H9 (cell line): ENCODE measurements around the gene ZFP36. TPM values are rescaled to one million over a fixed set of nuclear protein-coding genes. Genes with fewer than 3 reads are reported as not detected.

Experiments
- DNase-seq: peaks from one replicate; pipeline ENCODE4 v3.0.0-alpha.2; 2017
- H2AFZ ChIP-seq: one replicate; pipeline ENCODE4 v1.6.1; 2013; ENCODE audit warnings: mild to moderate bottlenecking, low read length, control low read depth, moderate library complexity
- H2AK5ac ChIP-seq: 2 replicates; pipeline ENCODE4 v1.6.1; 2013; ENCODE audit warnings: low read length, control low read depth, mixed read lengths; ENCODE audit not compliant: insufficient read length
- H2BK120ac ChIP-seq: one replicate; pipeline ENCODE4 v1.6.1; 2013; ENCODE audit warnings: low read depth, mild to moderate bottlenecking, low read length, control low read depth, inconsistent platforms; ENCODE audit not compliant: poor library complexity, severe bottlenecking
- H2BK12ac ChIP-seq: 2 replicates; pipeline ENCODE4 v1.6.1; 2013; ENCODE audit warnings: low read length, control low read depth, mixed read lengths, low read depth; ENCODE audit not compliant: insufficient read length
- H2BK15ac ChIP-seq: 2 replicates; pipeline ENCODE4 v1.6.1; 2013; ENCODE audit warnings: low read depth, low read length, control low read depth
- H2BK20ac ChIP-seq: one replicate; pipeline ENCODE4 v1.6.1; 2013; ENCODE audit warnings: low read depth, mild to moderate bottlenecking, low read length, control low read depth, inconsistent platforms; ENCODE audit not compliant: poor library complexity, severe bottlenecking
- H2BK5ac ChIP-seq: 2 replicates; pipeline ENCODE4 v1.6.1; 2013; ENCODE audit warnings: low read length, control low read depth, mixed read lengths; ENCODE audit not compliant: insufficient read length
- H3K14ac ChIP-seq: 2 replicates; pipeline ENCODE4 v1.6.1; 2013; ENCODE audit warnings: low read length, control low read depth; ENCODE audit not compliant: insufficient read depth
- H3K18ac ChIP-seq: 2 replicates; pipeline ENCODE4 v1.6.1; 2013; ENCODE audit warnings: low read depth, mild to moderate bottlenecking, mixed read lengths, low read length, control low read depth; ENCODE audit not compliant: insufficient read length
- H3K23ac ChIP-seq: 2 replicates; pipeline ENCODE4 v1.6.1; 2013; ENCODE audit warnings: low read length, control low read depth, mixed read lengths, low read depth; ENCODE audit not compliant: insufficient read length
- H3K23me2 ChIP-seq: 2 replicates; pipeline ENCODE4 v1.6.1; 2013; ENCODE audit warnings: low read depth, mild to moderate bottlenecking, mixed read lengths, low read length, control low read depth; ENCODE audit not compliant: insufficient read length, poor library complexity, severe bottlenecking
- H3K27ac ChIP-seq: 2 replicates; pipeline ENCODE4 v1.5.1; 2013; ENCODE audit warnings: low read length, control low read depth, mixed read lengths, low read depth; ENCODE audit not compliant: insufficient read length
- H3K27me3 ChIP-seq: 2 replicates; pipeline ENCODE4 v1.6.1; 2013; ENCODE audit warnings: low read length, control low read depth, inconsistent platforms; ENCODE audit not compliant: insufficient read depth
- H3K4ac ChIP-seq: 2 replicates; pipeline ENCODE4 v1.6.1; 2013; ENCODE audit warnings: low read depth, mild to moderate bottlenecking, control low read depth, inconsistent platforms, low read length, moderate library complexity
- H3K4me1 ChIP-seq: 2 replicates; pipeline ENCODE4 v1.6.1; 2013; ENCODE audit warnings: low read length, control low read depth, inconsistent platforms; ENCODE audit not compliant: insufficient read depth
- H3K4me2 ChIP-seq: 2 replicates; pipeline ENCODE4 v1.6.1; 2013; ENCODE audit warnings: low read length, control low read depth, mixed read lengths; ENCODE audit not compliant: insufficient read length, insufficient read depth
- H3K56ac ChIP-seq: 2 replicates; pipeline ENCODE4 v1.6.1; 2013; ENCODE audit warnings: low read depth, mild to moderate bottlenecking, mixed read lengths, low read length, control low read depth; ENCODE audit not compliant: insufficient read length
- H3K79me1 ChIP-seq: 2 replicates; pipeline ENCODE4 v1.6.1; 2013; ENCODE audit warnings: low read depth, mild to moderate bottlenecking, moderate library complexity, low read length, control low read depth, inconsistent platforms; ENCODE audit not compliant: insufficient read depth, poor library complexity, severe bottlenecking
- H3K79me2 ChIP-seq: 2 replicates; pipeline ENCODE4 v1.6.1; 2013; ENCODE audit warnings: low read length, control low read depth, inconsistent platforms; ENCODE audit not compliant: insufficient read depth
- H3K9ac ChIP-seq: 2 replicates; pipeline ENCODE4 v1.6.1; 2013; ENCODE audit warnings: low read length, control low read depth, mixed read lengths; ENCODE audit not compliant: insufficient read length; ENCODE audit errors: extremely low read depth
- H3K9me3 ChIP-seq: one replicate; pipeline ENCODE4 v1.6.1; 2013; ENCODE audit warnings: low read depth, low read length, inconsistent platforms; ENCODE audit not compliant: control insufficient read depth
- H3T11ph ChIP-seq: one replicate; pipeline ENCODE4 v1.6.1; 2013; ENCODE audit warnings: mild to moderate bottlenecking, low read length, control low read depth, inconsistent platforms
- H4K20me1 ChIP-seq: one replicate; pipeline ENCODE4 v1.6.1; 2013; ENCODE audit not compliant: control insufficient read depth, insufficient read length, insufficient read depth
- H4K5ac ChIP-seq: 2 replicates; pipeline ENCODE4 v1.6.1; 2013; ENCODE audit warnings: low read depth, mild to moderate bottlenecking, mixed read lengths, low read length, control low read depth; ENCODE audit not compliant: insufficient read length
- H4K8ac ChIP-seq: replicated peaks from 2 replicates; pipeline ENCODE4 v1.6.1; 2013; ENCODE audit warnings: low read length, control low read depth, mixed read lengths, low read depth; ENCODE audit not compliant: insufficient read length
- H4K91ac ChIP-seq: 2 replicates; pipeline ENCODE4 v1.6.1; 2013; ENCODE audit warnings: low read depth, mild to moderate bottlenecking, moderate library complexity, mixed read lengths, low read length, control low read depth; ENCODE audit not compliant: insufficient read length
- H3K27ac Mint-ChIP-seq, 3 experiments: 2 replicates in 2 of 3; 3 replicates in 1 of 3; pipeline ENCODE4 v1.8.0; 2020 to 2021; ENCODE audit warnings: mixed read lengths in 3 of 3, mild to moderate bottlenecking in 1 of 3, moderate library complexity in 1 of 3
- H3K27me3 Mint-ChIP-seq: 2 replicates; pipeline ENCODE4 v1.8.0; 2021; ENCODE audit warnings: low read depth, mild to moderate bottlenecking, moderate library complexity, mixed read lengths
- H3K36me3 Mint-ChIP-seq, 3 experiments: 2 replicates in 2 of 3; 3 replicates in 1 of 3; pipeline ENCODE4 v1.8.0; 2020 to 2021; ENCODE audit warnings: low read depth in 3 of 3, mixed read lengths in 3 of 3; ENCODE audit not compliant: insufficient read depth in 1 of 3
- H3K4me1 Mint-ChIP-seq, 2 experiments: 2 replicates each; pipeline ENCODE4 v1.8.0; 2020; ENCODE audit warnings: mixed read lengths in 2 of 2
- H3K4me3 Mint-ChIP-seq, 2 experiments: 2 replicates in 1 of 2; 3 replicates in 1 of 2; pipeline ENCODE4 v1.8.0; 2020 to 2021; ENCODE audit warnings: mild to moderate bottlenecking in 2 of 2, mixed read lengths in 2 of 2, moderate library complexity in 1 of 2
- H3K9me3 Mint-ChIP-seq, 2 experiments: 2 replicates in 1 of 2; 3 replicates in 1 of 2; pipeline ENCODE4 v1.8.0; 2020; ENCODE audit warnings: mild to moderate bottlenecking in 2 of 2, mixed read lengths in 2 of 2, moderate library complexity in 1 of 2
- CTCF ChIP-seq: fragments of 200-600 bp; sonication (generic); conservative IDR thresholded peaks from 3 replicates; pipeline ENCODE4 v1.8.0; 2021; ENCODE audit warnings: antibody characterized with exemption, mild to moderate bottlenecking
- WGBS: extraction: QIAGEN DNeasy Blood & Tissue Kit; methylation state at CpG from one replicate; pipeline ENCODE4 v1.1.7; 2013; ENCODE audit warnings: missing lambda C conversion rate, low lambda C conversion rate, mixed read lengths; ENCODE audit not compliant: insufficient read length; ENCODE audit errors: extremely low coverage; 5-methylcytosine and 5-hydroxymethylcytosine counted together
- total RNA-seq: library from RNA; stranded (reverse); gene quantifications from 2 replicates; pipeline ENCODE4 v1.2.1, GENCODE V29; 2021

The ZFP36 gene
- total RNA-seq, 1 experiment from 2014 or later, result 14.6 TPM

GRCh38 chr19:39405958-39406655 lies 540 bp upstream of the ZFP36 start:
- H4K8ac ChIP-seq, result no peak overlapping the region
- H3K36me3 Mint-ChIP-seq, result peaks cover 6 to 13% (median 11%) of the 10 kb centered on the region in 3 experiments
- H4K5ac ChIP-seq, result no peak overlapping the region
- no peak overlapping the region for H2BK20ac ChIP-seq
- H2AFZ ChIP-seq, result no peak overlapping the region
- H3K23me2 ChIP-seq, result peaks cover 27% of the 10 kb centered on the region
- H3K79me1 ChIP-seq, result no peaks in the 10 kb centered on the region
- peaks cover 3% of the 10 kb centered on the region; the same call in 1 of the 2 replicates for H3K79me2 ChIP-seq
- no peak overlapping the region for H2BK15ac ChIP-seq
- no peaks in the 10 kb centered on the region; the same call in 1 of the 2 replicates for H3K27me3 Mint-ChIP-seq
- no peak overlapping the region for H3K9ac ChIP-seq
- peaks cover 43 to 57% of the 10 kb centered on the region in 2 experiments for H3K4me1 Mint-ChIP-seq
- no peak overlapping the region for H2AK5ac ChIP-seq
- no peak overlapping the region for H2BK120ac ChIP-seq
- H3K4me1 ChIP-seq, result peaks cover 5% of the 10 kb centered on the region; the same call in 1 of the 2 replicates
- no peak overlapping the region for H3K27ac ChIP-seq
- H4K91ac ChIP-seq, result no peak overlapping the region
- no peak overlapping the region for H3K23ac ChIP-seq
- no peak overlapping the region for H3K14ac ChIP-seq
- no peak overlapping the region for H3K4ac ChIP-seq
- H3K27me3 ChIP-seq, result no peaks in the 10 kb centered on the region
- no peak overlapping the region for H2BK12ac ChIP-seq
- TF ChIP-seq CTCF, result no peak
- peak overlapping the region; percentile 83 to 92 for H3K4me3 Mint-ChIP-seq
- H3K18ac ChIP-seq, result peak overlapping the region; percentile 21
- H3K9me3 Mint-ChIP-seq, result no peaks in the 10 kb centered on the region
- peak overlapping the region; percentile 44 to 95 (median 70); a peak in 5 of 7 replicates for H3K27ac Mint-ChIP-seq
- no CpG with 5 or more reads among the region's 22 CpGs for WGBS
- no peaks in the 10 kb centered on the region for H4K20me1 ChIP-seq
- no peak overlapping the region for H3T11ph ChIP-seq
- peak overlapping the region; percentile 74 for H3K4me2 ChIP-seq
- H3K56ac ChIP-seq, result no peak overlapping the region
- H2BK5ac ChIP-seq, result no peak overlapping the region
- H3K9me3 ChIP-seq, result no peaks in the 10 kb centered on the region
- peak; percentile 80 for DNase-seq
